NCI-H345 (cell line): ENCODE measurements around the gene TOX2.

ENCODE experiments used
- DNase-seq: peaks from one replicate; lab custom pipeline; 2025; lab: John Stamatoyannopoulos, UW

TOX2 gene, protein sequence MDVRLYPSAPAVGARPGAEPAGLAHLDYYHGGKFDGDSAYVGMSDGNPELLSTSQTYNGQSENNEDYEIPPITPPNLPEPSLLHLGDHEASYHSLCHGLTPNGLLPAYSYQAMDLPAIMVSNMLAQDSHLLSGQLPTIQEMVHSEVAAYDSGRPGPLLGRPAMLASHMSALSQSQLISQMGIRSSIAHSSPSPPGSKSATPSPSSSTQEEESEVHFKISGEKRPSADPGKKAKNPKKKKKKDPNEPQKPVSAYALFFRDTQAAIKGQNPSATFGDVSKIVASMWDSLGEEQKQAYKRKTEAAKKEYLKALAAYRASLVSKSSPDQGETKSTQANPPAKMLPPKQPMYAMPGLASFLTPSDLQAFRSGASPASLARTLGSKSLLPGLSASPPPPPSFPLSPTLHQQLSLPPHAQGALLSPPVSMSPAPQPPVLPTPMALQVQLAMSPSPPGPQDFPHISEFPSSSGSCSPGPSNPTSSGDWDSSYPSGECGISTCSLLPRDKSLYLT

DNA sequence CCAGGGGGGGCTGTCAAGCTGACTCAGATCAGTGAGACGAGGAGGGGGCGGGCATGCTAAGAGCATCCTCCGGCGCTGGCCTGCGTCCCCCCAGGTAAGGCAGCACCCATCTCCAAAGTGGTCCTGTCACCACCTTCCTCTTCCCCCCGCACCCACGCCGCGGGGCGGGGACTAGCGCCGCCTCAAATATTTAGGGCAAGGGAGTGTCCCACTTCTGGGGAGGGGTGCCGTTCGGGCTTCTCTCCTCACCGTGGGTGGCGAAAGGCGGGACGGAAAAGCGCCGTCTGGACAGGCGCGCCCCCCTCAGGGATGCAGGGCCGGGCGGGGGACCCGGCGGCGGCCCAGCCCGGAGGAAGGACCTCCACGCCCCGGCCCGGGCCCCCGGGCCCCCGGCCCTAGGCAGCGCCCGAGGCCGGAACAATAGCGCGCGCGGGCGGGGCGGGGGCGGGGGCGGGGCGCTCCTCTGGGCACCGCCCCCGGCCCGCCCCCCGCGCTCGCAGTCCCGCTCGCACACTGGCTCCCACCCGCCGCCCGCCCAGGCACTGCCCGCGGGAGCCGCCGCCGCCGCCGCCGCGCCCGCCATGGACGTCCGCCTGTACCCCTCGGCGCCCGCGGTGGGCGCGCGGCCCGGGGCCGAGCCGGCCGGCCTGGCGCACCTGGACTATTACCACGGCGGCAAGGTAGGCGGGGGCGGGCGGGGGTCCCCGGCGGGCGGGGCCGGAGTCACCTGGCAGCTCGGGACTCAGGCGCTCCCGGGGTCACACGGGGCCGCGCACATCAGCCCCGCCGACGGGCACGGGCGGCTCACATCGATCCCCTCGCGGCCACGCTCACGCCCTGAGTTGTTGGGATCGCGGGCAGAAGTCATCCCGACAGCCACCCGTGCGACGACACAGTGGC is at the start of gene TOX2:
Gene TOX2 (plus strand): TSS at position 542 of the 900 bp plus-strand sequence. CDS start 40 bp downstream, at position 582.
- peak; percentile 76 for DNase-seq

GRCh38 chr20:43868091-43868490 is 46.6 kb upstream of the TOX2 start:
- no peak for DNase-seq

DNA sequence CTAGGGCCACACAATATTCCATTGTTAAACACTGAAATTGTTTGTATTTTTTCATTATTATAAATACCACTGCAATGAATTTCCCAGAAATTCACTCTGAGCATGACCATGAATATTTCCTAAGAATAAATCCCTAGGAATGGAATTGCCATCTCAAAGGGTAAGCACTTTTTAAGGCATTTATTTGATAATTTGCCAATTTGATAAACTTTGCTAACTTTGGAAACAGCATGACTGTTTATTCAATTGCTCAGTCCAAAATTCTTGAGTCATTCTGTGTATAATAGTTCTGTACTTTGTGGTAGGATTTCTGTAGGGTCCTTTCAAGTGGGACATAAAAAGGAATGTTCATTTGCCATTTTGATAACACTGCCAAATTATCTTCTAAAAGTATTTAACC is 44.2 kb upstream of the TOX2 start:
- DNase-seq = no peak

DNA sequence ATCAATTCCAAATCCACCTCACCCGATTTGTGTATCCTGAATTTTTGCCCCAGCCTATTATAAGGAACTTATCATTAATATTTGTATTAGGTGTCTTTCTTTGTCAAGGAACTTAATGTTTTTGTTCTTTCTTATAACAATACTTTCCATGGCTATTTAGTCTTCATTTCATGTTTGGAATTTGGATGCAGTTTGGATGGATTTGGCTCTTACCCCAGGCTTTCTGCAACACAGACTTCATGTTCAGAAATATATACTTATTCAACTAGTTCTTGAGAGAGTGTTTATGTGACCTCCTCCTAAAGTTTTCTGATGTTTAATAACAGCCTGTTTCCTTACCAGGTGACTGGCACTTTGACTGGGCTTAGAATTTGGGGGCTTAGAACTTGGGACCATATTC is 35.9 kb upstream of the TOX2 start:
- no peak for DNase-seq

DNA sequence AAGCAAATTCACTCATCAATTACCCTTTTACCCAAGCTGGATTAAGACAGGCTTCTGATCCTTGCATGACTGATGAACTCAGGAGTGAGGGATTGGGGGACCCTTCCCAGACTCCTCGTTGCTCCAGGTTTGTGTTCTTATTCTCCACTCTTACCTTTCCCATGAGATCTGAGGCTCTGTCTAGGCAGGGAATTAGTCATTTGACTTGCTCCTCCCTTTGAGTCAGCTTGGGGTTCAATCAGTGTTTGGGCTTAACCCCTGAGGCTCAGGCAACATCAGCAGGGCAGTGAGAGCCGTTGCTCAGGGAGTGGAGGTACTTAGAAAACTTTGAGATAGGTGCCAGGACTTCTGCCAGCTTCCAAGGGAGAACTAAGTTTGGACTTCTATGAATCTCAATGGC is 20.7 kb upstream of the TOX2 start:
- DNase-seq = no peak

DNA sequence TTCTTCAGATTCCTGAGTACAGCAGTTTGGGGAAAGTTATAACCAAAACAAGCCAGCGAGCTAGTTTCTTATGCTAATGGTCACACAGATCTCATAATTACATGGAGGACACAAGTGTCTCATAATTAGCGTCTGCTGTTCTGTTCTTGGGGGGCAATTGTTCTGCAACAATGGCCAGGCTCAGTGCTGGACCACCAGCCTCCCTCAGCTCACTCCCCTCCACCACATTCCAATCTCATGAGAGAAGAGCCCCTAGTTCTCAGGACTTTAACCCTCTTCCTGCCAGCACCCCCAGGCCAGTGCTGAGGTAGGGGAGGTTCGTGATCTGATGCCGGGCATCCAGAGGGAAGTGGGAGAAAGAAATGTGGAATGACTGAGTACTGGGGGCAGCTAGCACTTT is 20.2 kb upstream of the TOX2 start:
- no peak for DNase-seq

DNA sequence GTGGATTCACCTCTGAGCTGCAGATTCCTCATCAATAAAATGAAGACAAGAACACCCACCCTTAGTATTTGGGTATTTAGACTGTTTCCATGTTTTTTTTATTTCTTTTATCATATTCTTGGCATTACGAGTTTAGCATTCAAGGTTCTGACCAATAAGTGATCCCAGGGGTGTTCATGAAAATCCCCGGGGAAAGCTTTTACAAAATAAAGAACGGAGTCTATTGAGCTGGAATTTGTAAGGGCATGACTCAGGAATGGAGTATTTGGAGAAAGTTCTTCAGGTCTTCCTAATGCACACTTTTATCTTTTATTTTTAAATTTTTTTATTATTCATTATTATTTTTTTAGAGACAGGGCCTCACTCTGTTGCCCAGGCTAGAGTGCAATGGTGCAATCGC is 19.4 kb upstream of the TOX2 start:
- DNase-seq = no peak

DNA sequence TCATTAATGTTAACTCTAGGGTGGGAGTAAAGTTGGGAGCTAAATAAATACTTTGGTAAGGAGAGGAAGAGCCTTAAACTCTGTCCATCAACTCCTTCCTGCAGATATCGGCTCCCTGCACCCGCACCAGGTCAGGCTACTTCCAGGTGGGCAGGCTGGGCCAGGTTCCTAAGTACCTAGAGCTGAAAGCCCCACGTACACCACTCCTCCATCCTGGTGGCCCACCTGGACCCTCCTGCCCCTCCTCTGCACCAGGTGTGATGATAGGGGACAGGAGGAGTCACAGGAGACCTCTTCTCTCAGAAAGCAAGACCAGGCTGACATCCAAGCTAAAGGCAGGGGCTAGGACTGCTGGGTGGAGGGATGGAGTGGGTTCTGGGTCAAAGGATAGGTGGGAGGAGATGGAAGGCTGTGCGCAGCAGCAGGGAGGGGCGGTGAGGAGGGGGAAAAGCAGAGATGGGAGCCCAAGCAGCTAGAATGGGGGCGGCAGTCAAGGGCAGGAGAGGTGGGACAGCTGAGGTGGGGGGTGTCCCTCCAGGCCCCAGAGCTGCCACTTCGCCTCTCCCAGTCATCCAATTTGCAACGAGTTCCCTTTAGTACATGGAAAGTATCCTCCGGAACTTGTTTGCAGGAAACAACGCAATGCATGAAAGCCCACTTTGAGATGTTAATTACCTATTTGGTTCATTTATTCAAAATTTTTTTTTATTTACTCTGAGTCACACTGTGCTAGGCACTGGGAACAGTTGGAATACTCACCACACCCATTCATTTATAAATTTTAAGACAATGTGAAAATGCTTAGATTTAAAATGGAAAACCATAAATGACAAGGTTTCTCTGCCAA is 15.2 kb upstream of the TOX2 start:
- no peak for DNase-seq

DNA sequence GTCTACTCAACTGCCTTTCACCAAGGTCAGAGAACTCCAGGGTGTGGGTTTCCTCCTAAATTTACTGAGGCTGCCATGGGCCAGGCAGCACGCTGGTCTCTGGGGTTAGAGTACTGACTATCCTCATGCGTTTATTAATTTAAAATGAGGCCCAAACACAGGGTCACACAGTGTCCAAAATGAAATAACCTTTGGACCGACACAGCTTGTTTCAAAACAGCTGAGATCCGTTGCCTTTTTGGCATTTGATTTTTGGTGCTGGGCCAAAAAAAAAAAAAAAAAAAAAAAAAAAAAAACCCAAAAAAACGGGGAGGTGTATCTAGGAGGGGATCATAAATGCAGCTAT is 14.6 kb upstream of the TOX2 start:
- no peak for DNase-seq

DNA sequence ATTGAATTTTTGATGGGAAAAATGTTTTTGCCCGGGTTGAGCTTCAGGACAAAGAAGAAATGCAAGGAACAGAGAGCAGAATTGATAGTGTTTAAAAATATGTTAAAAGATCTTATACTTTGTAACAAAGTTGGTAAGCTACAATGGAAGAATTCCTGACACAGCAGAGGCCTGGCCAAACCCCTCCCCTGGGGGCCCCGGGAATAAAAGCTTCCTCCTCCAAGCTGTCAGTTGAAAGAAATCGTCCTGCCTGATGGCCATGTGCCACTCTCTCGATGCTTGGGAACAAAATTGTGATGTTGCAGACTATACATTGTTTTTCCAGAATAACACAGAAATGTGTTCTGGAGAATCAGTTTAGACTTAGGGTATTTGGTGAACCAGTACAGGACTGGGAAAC is 14.2 kb upstream of the TOX2 start:
- DNase-seq = no peak

DNA sequence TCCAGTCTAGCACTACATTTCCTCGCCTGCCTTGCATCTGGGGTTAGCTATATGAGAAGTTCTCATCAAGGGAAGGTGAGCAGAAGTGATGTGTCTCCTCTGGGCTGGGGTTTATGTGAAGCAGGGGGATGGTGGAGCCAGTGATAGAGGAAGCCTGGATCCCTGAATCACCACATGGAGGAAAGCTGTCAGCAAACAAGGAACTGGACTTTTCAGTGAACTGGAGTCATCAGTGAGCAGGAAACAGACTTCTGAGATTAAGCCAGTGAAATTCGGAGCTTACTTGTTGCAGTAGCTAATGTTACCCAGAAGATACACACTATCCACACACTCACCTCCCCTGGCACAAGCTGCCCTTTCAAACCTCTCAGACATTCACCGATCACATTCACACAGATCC is 13.4 kb upstream of the TOX2 start:
- DNase-seq = no peak

DNA sequence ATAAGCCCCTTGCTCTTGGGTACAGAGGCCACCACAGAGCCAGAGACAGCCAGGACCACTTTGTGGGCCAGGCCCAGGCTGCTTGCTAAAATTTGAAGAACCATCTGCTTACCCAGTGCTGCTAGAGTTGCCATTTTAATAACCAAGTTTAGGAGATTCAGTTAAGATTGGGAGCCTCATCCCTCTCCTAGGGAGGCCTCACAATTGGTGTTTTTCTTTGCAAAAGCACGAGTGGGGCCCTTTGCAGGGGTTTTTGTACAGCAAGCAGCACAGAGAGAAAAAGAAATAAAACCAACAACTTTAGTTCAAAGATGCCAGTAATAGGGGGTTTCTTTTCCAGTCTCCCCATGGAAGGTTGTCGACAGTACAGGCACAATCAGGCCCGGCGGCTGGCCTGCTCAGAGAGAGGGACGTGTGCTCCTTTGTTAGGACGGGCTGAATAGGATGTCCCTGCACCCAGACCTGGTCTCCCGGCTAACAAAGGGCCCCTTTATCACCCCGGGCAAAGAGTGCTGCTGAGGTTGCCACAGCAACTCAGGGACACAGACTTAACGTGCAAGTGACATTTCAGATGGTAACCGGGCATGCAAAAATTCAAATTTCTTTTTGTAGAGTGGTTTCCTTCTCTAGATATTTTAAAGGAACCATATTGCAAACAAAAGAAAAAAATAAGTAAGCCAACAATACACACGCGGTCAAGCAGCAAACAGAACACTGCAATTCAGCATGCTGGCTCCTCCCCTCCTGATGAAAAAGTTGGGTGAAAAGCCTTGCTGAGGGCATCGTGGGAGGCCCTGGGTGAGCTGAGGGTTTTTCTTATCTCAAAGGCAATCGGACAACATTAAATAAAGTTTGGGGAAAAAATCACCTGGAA is 10.5 kb upstream of the TOX2 start:
- DNase-seq = no peak

- DNase-seq = no peak
These were observed 9.8 kb upstream of the TOX2 start for GRCh38 chr20:43904827-43905177.

GRCh38 chr20:43906505-43907034 is 8.1 kb upstream of the TOX2 start:
- DNase-seq = no peak

GRCh38 chr20:43909211-43909610 is 5.4 kb upstream of the TOX2 start:
- no peak for DNase-seq

DNA sequence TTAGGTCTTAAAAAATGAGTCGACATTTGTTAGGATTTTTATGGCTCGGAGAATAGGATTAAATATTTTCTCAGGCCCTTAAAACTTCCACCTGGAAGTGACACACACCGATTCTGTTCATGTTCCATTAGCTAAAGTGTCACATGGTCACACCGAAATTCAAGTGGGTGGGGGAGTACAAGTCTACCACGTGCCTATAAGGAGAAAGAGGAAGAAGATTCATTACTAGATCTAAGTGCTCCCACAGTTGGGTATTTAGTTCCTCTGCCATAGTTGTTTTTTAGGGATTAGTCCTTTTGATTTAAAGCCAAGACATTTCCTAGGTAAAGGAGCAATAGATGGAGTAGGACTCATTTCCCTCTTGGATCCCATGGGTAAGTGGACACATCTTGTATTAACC is 4.9 kb upstream of the TOX2 start:
- no peak for DNase-seq

DNA sequence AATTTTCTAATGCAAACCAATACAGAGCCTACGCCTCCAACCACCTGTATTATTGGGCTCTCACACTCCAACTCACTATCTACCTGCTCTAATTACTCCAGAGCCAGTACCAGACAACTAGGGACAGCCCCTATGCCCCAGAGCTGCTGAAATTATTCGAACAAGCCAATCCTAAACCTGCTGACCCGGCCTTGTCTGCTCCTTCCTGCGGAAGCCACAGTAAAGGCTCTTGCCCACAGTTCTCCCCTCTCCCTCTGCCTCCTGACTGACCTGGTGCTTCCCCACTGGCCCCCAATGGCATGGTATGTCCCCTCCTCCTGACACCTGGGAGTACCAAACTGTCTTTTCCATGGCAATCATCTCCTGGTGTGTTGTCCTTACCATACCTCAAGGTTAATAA is 4.1 kb upstream of the TOX2 start:
- DNase-seq = no peak

- DNase-seq = no peak
These were observed 3.6 kb upstream of the TOX2 start for GRCh38 chr20:43911066-43911465.

GRCh38 chr20:43913291-43914025 is 1.2 kb upstream of the TOX2 start:
- no peak for DNase-seq
